ENCODE results near the gene BCAS1.

BCAS1 gene

DNA sequence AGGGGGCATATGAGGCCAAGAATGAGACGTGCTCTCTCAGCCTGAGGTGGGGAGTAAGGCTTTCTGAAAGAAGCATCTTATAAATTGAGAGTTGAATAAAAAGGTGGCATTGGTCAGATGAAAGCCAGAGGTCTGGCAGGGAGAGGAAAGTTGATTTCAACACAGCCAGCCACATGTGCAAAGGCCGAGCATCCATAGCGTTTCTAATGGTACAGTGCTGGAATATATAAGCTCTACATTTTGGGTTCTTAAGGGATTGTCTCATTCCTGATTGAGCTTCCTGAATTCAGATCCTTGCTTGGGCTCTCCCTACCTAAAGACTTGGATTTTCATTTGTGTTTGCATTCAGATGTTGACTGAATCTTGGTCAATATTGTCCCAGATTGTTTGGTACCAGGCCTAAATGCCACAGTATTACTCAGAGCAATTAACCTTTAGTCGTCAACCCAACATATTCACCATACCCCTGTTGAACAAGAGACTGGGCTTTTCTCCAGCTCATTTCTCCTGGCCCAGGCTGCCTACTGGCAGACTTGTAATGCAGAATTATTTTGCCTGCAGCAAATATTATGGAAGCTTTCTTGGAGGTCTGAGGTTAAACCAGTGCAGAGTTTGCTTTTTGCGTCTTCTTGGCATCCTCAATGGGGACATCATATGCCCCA lies 14.5 kb upstream of the BCAS1 start:
- H3K4me1 ChIP-seq = no peaks in the 10 kb centered on the region

DNA sequence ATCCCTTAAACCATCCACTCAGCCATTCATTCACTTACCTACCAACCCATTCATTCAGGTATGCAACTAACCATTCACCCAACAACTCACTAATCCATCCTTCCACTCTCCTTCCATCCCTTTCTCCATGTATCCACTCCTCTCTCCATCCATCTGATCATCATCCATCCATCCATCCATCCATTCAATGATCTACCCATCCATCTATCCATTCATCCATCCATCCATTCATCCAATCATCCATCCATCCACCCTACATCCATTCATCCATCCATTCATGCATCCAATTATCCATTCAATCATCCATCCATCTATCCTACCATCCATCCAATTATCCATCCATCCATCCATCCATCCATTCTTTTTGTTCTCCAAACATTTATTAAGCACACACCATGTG lies 13.8 kb upstream of the BCAS1 start:
- Histone ChIP-seq H3K9me3 (no peaks in the 10 kb centered on the region), H3K4me3 (ENCODE audit: low read depth, low read length) (no peak overlapping the region), H3K36me3 (no peaks in the 10 kb centered on the region), H3K27me3 (peaks cover 4% of the 10 kb centered on the region; the same call in 1 of the 2 replicates), H3K4me1 (no peaks in the 10 kb centered on the region)
- TF ChIP-seq, protein P1, sequence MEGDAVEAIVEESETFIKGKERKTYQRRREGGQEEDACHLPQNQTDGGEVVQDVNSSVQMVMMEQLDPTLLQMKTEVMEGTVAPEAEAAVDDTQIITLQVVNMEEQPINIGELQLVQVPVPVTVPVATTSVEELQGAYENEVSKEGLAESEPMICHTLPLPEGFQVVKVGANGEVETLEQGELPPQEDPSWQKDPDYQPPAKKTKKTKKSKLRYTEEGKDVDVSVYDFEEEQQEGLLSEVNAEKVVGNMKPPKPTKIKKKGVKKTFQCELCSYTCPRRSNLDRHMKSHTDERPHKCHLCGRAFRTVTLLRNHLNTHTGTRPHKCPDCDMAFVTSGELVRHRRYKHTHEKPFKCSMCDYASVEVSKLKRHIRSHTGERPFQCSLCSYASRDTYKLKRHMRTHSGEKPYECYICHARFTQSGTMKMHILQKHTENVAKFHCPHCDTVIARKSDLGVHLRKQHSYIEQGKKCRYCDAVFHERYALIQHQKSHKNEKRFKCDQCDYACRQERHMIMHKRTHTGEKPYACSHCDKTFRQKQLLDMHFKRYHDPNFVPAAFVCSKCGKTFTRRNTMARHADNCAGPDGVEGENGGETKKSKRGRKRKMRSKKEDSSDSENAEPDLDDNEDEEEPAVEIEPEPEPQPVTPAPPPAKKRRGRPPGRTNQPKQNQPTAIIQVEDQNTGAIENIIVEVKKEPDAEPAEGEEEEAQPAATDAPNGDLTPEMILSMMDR (IDR thresholded peaks at IDR 0.05; ENCODE audit: low read depth, low read length) = no peak
- DNase-seq = no peak

More for the DNA sequence above, 14.5 kb upstream of the BCAS1 start:
- H3K27me3 ChIP-seq = 0 out of 2 replicates have a peak, but pooled peaks cover 2% of the 10 kb centered on the region
- H3K36me3 ChIP-seq = no peaks in the 10 kb centered on the region
- DNase-seq = no peak
- no peak overlapping the region for H3K4me3 ChIP-seq (ENCODE audit: low read depth, low read length)
- TF ChIP-seq, protein P1 (IDR thresholded peaks at IDR 0.05; ENCODE audit: low read depth, low read length) = no peak
- H3K9me3 ChIP-seq = no peaks in the 10 kb centered on the region

DNA sequence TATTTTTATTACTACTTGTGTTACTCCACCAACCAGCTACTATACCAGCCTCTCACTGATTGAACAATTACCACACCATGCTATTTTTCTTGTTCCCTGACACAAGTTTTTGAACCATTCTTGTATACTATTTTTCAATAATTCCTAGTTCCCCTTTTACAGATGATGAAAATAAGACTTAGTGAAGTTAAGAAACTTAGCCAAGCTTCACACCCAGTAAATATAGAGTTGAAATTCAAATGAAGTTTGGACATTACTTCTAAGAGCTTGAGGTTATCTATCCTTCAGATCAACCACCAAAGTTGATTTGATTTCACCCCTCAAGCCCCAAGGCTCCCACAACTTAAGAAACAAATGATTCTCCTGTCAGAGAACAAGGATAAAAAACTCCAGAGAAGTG lies 13.1 kb upstream of the BCAS1 start:
- Histone ChIP-seq H3K4me3 (ENCODE audit: low read depth, low read length) (no peak overlapping the region), H3K27me3 (peaks cover 7% of the 10 kb centered on the region; the same call in 1 of the 2 replicates), H3K4me1 (no peaks in the 10 kb centered on the region), H3K36me3 (no peaks in the 10 kb centered on the region), H3K9me3 (no peaks in the 10 kb centered on the region)
- no peak for DNase-seq
- TF ChIP-seq, protein P1 (IDR thresholded peaks at IDR 0.05; ENCODE audit: low read depth, low read length) = no peak

DNA sequence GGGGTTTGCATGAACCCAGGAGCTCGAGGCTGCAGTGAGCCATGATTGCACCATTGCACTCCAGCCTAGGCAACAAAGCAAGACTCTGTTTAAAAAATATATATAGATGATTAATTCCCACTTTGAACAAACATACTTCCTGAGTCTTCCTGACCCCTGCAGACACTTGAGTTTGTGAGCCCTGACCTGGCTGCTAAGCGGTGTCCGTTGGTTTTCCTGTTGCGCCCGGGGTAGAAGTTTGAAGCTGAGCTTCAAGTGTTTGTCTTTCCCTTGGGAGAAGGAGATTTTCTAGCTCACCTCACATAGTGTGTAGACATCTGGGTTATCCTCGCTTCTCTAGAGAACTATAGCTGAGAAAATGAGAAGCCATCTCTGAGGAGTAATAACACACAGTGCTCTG lies 11.7 kb upstream of the BCAS1 start:
- TF ChIP-seq, protein P1 (IDR thresholded peaks at IDR 0.05; ENCODE audit: low read depth, low read length) = no peak
- no peak overlapping the region for H3K4me3 ChIP-seq (ENCODE audit: low read depth, low read length)

DNA sequence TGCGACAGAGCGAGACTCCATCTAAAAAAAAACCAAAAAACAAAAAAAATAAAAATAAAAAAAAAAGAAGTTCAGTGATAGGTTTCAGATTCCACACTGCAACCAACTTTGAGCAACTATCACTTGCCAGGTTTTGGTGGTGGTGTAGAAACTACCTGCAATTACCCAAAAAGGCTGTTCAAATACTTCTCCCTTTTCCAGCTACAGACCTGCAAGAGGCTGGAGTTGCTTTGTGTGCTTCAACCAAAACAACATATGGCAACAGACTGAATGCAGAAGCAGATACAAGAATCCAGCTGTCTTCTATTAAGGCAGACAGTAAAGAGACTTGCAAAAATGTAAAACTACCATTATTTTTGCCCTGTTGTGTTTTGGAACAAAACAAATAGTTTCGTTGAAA lies 9.3 kb upstream of the BCAS1 start:
- no peak overlapping the region for H3K4me3 ChIP-seq (ENCODE audit: low read depth, low read length)
- DNase-seq = no peak
- no peaks in the 10 kb centered on the region for H3K36me3 ChIP-seq
- no peaks in the 10 kb centered on the region for H3K4me1 ChIP-seq
- H3K9me3 ChIP-seq = no peaks in the 10 kb centered on the region
- TF ChIP-seq, protein P1 (IDR thresholded peaks at IDR 0.05; ENCODE audit: low read depth, low read length) = no peak
- peaks cover 11% of the 10 kb centered on the region for H3K27me3 ChIP-seq

More for the DNA sequence above, 11.7 kb upstream of the BCAS1 start:
- Histone ChIP-seq H3K36me3 (no peaks in the 10 kb centered on the region), H3K4me1 (no peaks in the 10 kb centered on the region), H3K9me3 (no peaks in the 10 kb centered on the region), H3K27me3 (peaks cover 11% of the 10 kb centered on the region)
- no peak for DNase-seq

DNA sequence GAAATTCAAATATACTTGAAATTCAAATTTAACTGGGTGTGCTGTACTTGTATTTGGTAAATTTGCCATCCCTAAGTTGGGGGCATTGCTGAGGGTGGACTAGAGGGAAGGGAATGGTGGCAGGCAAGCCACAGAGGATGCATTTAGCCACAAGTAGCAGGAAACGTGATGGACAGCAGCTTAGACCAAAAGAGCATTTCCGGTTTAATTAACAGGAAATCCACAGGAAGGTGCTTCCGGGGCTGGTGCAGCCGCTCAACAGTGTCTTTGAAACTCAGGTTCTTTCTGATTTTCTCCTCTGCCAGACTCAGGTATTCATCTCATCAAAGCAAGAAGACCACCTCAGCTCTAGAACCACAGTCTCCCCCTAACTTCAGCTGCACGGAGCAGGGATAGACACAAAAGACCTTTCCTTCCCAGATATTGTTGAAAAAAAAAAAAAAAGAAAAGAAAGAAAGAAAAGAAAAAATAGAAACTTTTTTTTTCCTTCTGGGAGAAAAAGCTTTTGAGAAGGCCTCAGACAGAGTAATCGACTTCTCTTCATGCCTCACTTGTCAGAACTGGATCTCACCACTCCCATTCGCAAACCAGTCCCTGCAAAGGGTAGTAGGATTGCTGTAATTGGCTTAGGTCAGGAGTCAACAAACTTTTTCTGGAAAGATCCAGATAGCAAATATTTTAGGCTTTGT lies 8.0 kb upstream of the BCAS1 start:
- H3K4me1 ChIP-seq = no peaks in the 10 kb centered on the region
- H3K9me3 ChIP-seq = no peaks in the 10 kb centered on the region
- TF ChIP-seq, protein P1 (IDR thresholded peaks at IDR 0.05; ENCODE audit: low read depth, low read length) = no peak
- H3K4me3 ChIP-seq (ENCODE audit: low read depth, low read length) = no peak overlapping the region
- H3K36me3 ChIP-seq = no peaks in the 10 kb centered on the region
- no peak for DNase-seq
- peaks cover 11% of the 10 kb centered on the region for H3K27me3 ChIP-seq
